HEK293 (cell line): ENCODE data around the gene NFIB.

ENCODE experiments used
- CTCF ChIA-PET: fragments of 350-600 bp; formaldehyde crosslinking; extraction: SDS; loops from one replicate; lab custom pipeline; 2021; ENCODE audit warnings: antibody characterized with exemption; lab: Yijun Ruan, JAX
- POLR2A ChIA-PET: fragments of 300-600 bp; formaldehyde crosslinking; extraction: SDS; loops from one replicate; lab custom pipeline; 2020; ENCODE audit warnings: antibody characterized with exemption, inconsistent platforms; lab: Yijun Ruan, JAX
- H3K27ac ChIP-seq: fragments of 200-500 bp; sonication (Bioruptor generic); 2 replicates; pipeline ENCODE4 v1.5.1; 2014; ENCODE audit warnings: low read depth, low read length, control low read depth, inconsistent platforms; ENCODE audit errors: extremely low read depth
- H3K36me3 ChIP-seq, 2 experiments: fragments of 200-500 bp in 1 of 2; sonication (Bioruptor generic) in 1 of 2; 1 replicate in 1 of 2; 2 replicates in 1 of 2; pipeline ENCODE4 v1.5.1; 2014 to 2017; ENCODE audit warnings: inconsistent platforms in 2 of 2, low read length in 2 of 2; ENCODE audit not compliant: control insufficient read depth in 2 of 2, insufficient read depth in 1 of 2
- H3K4me1 ChIP-seq: fragments of 200-500 bp; sonication (Bioruptor generic); 2 replicates; pipeline ENCODE4 v1.5.1; 2014; ENCODE audit warnings: mild to moderate bottlenecking, low read length, inconsistent platforms; ENCODE audit not compliant: control insufficient read depth, insufficient read depth
- H3K4me3 ChIP-seq: 2 replicates; pipeline ENCODE4 v1.5.1; 2011; ENCODE audit warnings: low read depth, mild to moderate bottlenecking, control low read depth, low read length, moderate library complexity
- H3K9me3 ChIP-seq: fragments of 200-500 bp; sonication (Bioruptor generic); 2 replicates; pipeline ENCODE4 v1.5.1; 2014; ENCODE audit warnings: low read depth, low read length, inconsistent platforms; ENCODE audit not compliant: control insufficient read depth, insufficient read depth
- PRDM1 ChIP-seq: fragments of 450-650 bp; formaldehyde crosslinking; IDR thresholded peaks from 2 replicates; pipeline ENCODE4; 2016; ENCODE audit warnings: missing biosample characterization, missing genetic modification characterization
- SP2 ChIP-seq: fragments of 450-650 bp; formaldehyde crosslinking; IDR thresholded peaks from 2 replicates; pipeline ENCODE4 v1.5.1; 2016; ENCODE audit warnings: missing biosample characterization, missing genetic modification characterization
- TRIM28 ChIP-seq: IDR thresholded peaks from 2 replicates; pipeline ENCODE4 v1.6.1; 2011; ENCODE audit warnings: low read length, control low read depth, borderline replicate concordance
- ZEB2 ChIP-seq: fragments of 450-650 bp; formaldehyde crosslinking; IDR thresholded peaks from 2 replicates; pipeline ENCODE4 v1.5.1; 2016; ENCODE audit warnings: missing biosample characterization, missing genetic modification characterization
- ZFP37 ChIP-seq: fragments of 450-650 bp; formaldehyde crosslinking; IDR thresholded peaks from 2 replicates; pipeline ENCODE4 v1.5.1; 2016; ENCODE audit warnings: missing biosample characterization, missing genetic modification characterization
- ZNF121 ChIP-seq: fragments of 450-650 bp; formaldehyde crosslinking; IDR thresholded peaks from 2 replicates; pipeline ENCODE4 v1.5.1; 2016; ENCODE audit warnings: missing biosample characterization, missing genetic modification characterization
- ZNF169 ChIP-seq: fragments of 450-650 bp; formaldehyde crosslinking; IDR thresholded peaks from 2 replicates; pipeline ENCODE4 v1.5.1; 2016; ENCODE audit warnings: missing biosample characterization, missing genetic modification characterization
- ZNF211 ChIP-seq: fragments of 450-650 bp; formaldehyde crosslinking; IDR thresholded peaks from 2 replicates; pipeline ENCODE4 v1.5.1; 2016; ENCODE audit warnings: low read depth, missing biosample characterization, missing genetic modification characterization
- ZNF221 ChIP-seq: fragments of 450-650 bp; formaldehyde crosslinking; IDR thresholded peaks from 2 replicates; pipeline ENCODE4 v1.5.1; 2017; ENCODE audit warnings: missing biosample characterization, missing genetic modification characterization, borderline replicate concordance
- ZNF23 ChIP-seq: fragments of 450-650 bp; formaldehyde crosslinking; IDR thresholded peaks from 2 replicates; pipeline ENCODE4 v1.5.1; 2016; ENCODE audit warnings: missing biosample characterization, missing genetic modification characterization, borderline replicate concordance
- ZNF366 ChIP-seq: fragments of 450-650 bp; formaldehyde crosslinking; conservative IDR thresholded peaks from 2 replicates; pipeline ENCODE4 v1.5.1; 2016; ENCODE audit warnings: missing biosample characterization, missing genetic modification characterization
- ZNF416 ChIP-seq: fragments of 450-650 bp; formaldehyde crosslinking; IDR thresholded peaks from 2 replicates; pipeline ENCODE4 v1.5.1; 2016; ENCODE audit warnings: missing biosample characterization, missing genetic modification characterization
- ZNF571 ChIP-seq: fragments of 450-650 bp; formaldehyde crosslinking; IDR thresholded peaks from 2 replicates; pipeline ENCODE4 v1.5.0; 2017; ENCODE audit warnings: missing biosample characterization, missing genetic modification characterization
- ZNF660 ChIP-seq: fragments of 450-650 bp; IDR thresholded peaks from 2 replicates; pipeline ENCODE4 v1.5.1; 2018; ENCODE audit warnings: missing biosample characterization, mild to moderate bottlenecking, missing genetic modification characterization
- ZNF664 ChIP-seq: fragments of 450-650 bp; formaldehyde crosslinking; IDR thresholded peaks from 2 replicates; pipeline ENCODE4 v1.5.1; 2016; ENCODE audit warnings: missing biosample characterization, missing genetic modification characterization
- ZNF785 ChIP-seq: fragments of 450-650 bp; formaldehyde crosslinking; IDR thresholded peaks from 2 replicates; pipeline ENCODE4 v1.5.1; 2016; ENCODE audit warnings: missing biosample characterization, missing genetic modification characterization
- ZNF843 ChIP-seq: fragments of 450-650 bp; formaldehyde crosslinking; IDR thresholded peaks from 2 replicates; pipeline ENCODE4 v1.5.1; 2016; ENCODE audit warnings: missing biosample characterization, missing genetic modification characterization
- ZSCAN23 ChIP-seq: fragments of 450-650 bp; formaldehyde crosslinking; IDR thresholded peaks from 2 replicates; pipeline ENCODE4 v1.5.1; 2016; ENCODE audit warnings: missing biosample characterization, missing genetic modification characterization
- TF ChIP-seq, protein P1 (sequence below): fragments of 450-650 bp; formaldehyde crosslinking; IDR thresholded peaks from 2 replicates; pipeline ENCODE4 v1.5.1; 2016; ENCODE audit warnings: missing biosample characterization, missing genetic modification characterization
- TF ChIP-seq, protein P2 (sequence below): fragments of 450-650 bp; formaldehyde crosslinking; IDR thresholded peaks from 2 replicates; pipeline ENCODE4 v1.5.1; 2017; ENCODE audit warnings: missing biosample characterization, mild to moderate bottlenecking, missing genetic modification characterization, moderate library complexity
- TF ChIP-seq, protein P3 (sequence below): fragments of 450-650 bp; formaldehyde crosslinking; IDR thresholded peaks from 2 replicates; pipeline ENCODE4 v1.5.1; 2017; ENCODE audit warnings: missing biosample characterization, missing genetic modification characterization

Gene NFIB

DNA sequence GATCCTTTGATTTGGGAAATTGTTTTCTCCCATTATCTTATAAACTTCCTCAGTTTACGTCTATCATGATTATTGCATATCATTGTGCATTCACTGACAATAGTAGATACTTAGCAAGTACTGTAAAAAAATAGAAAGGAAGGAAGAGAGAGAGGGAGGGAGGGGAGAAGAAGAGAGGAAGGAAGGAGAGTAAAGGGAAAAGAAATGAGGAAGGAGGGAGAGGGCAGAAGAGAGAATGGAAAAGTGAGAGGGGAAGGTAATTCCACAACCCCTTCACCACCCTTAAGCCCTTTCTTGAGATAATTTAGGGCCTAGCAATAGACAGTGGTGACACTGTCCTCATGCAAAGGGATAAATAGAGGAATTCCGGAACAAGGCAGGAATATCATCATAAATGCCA lies 64.4 kb downstream of the NFIB start:
- no peak overlapping the region for H3K27ac ChIP-seq
- POLR2A ChIA-PET: no interaction called here
- H3K9me3 ChIP-seq: no peaks in the 10 kb centered on the region
- no peaks in the 10 kb centered on the region for H3K36me3 ChIP-seq
- CTCF ChIA-PET: no interaction called here
- H3K4me1 ChIP-seq: peaks cover 20% of the 10 kb centered on the region
- peak; percentile 46; the same call in 1 of the 2 replicates for TF ChIP-seq ZNF366 (tag by site-specific recombination)
- TF ChIP-seq ZNF169 (tag by site-specific recombination): no peak
- TF ChIP-seq ZNF660 (tag by site-specific recombination): no peak
- no peak for TF ChIP-seq ZNF221 (tag by site-specific recombination)
- no peak for TF ChIP-seq ZNF23 (tag by site-specific recombination)
- peak; percentile 92 for TF ChIP-seq PRDM1
- no peak for TF ChIP-seq ZEB2
- TF ChIP-seq, all 188 proteins: peak for 2
- no peak overlapping the region for H3K4me3 ChIP-seq

DNA sequence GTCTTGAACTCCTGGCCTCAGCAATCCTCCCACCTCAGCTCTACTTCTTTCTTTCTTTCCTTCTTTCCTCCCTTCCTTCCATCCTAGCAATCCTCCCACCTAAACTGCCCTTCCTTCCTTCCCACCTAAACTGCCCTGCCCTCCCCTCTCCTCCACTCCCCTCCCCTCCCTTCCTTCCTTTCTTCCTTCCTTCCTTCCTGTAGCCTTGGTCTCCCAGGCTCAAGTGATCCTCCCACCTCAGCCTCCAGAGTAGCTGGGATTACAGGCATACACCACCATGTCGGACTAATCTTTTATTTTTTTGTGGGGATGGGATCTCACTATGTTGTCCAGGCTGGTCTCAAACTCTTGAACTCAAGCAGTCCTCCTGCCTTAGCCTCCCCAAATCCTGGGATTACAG lies 65.8 kb downstream of the NFIB start:
- Histone ChIP-seq H3K4me3 (no peak overlapping the region), H3K4me1 (peaks cover 23% of the 10 kb centered on the region)
- CTCF ChIA-PET: interaction anchor here (1.0 to 1.5 kb wide), 2 partner anchors 10 to 106 kb away, joined by 3 to 4 read pairs; no protein-coding TSS in a partner anchor
- peak; percentile 81 for TF ChIP-seq ZNF121 (tag by site-specific recombination)
- TF ChIP-seq ZNF366 (tag by site-specific recombination): peak; percentile 63
- no peak for TF ChIP-seq ZNF571 (tag by site-specific recombination)
- TF ChIP-seq, all 188 proteins: peak for 2
- Histone ChIP-seq H3K9me3 (no peaks in the 10 kb centered on the region), H3K27ac (no peak overlapping the region), H3K36me3 (no peaks in the 10 kb centered on the region)
- POLR2A ChIA-PET: interaction anchor here (0.7 kb wide), 2 partner anchors 30 to 46 kb away, joined by 4 to 5 read pairs; no protein-coding TSS in a partner anchor

DNA sequence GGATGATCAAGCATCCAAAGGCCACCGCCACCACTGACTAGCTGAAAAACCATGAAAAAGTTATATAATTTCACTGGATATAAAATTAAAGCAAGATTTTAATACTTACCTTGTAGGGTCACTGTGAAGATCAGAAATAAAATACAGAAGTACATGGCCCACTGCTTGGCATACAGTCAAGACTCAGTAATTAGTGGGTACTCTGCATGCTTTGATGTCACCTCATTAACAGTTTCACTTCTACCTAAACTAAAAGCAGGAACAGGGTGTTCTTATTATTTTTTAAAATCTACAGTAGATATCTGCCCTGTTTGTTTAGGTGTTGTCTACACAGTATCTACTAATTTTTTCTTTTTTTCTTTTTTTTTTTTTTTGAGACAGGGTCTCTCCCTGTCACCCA lies 66.4 kb downstream of the NFIB start:
- Histone ChIP-seq H3K27ac (no peak overlapping the region), H3K36me3 (no peaks in the 10 kb centered on the region), H3K4me1 (peaks cover 29% of the 10 kb centered on the region), H3K9me3 (no peaks in the 10 kb centered on the region), H3K4me3 (no peak overlapping the region)
- POLR2A ChIA-PET: interaction anchor here (0.7 kb wide), 1 partner anchor 45 kb away, joined by 4 read pairs; no protein-coding TSS in a partner anchor
- TF ChIP-seq ZNF664 (tag by site-specific recombination) (peak; percentile 61; the same call in 1 of the 2 replicates), ZFP37 (tag by site-specific recombination) (no peak), ZSCAN23 (no peak)
- CTCF ChIA-PET: interaction anchor here (1.5 kb wide), 1 partner anchor 107 kb away, joined by 4 read pairs; no protein-coding TSS in a partner anchor

DNA sequence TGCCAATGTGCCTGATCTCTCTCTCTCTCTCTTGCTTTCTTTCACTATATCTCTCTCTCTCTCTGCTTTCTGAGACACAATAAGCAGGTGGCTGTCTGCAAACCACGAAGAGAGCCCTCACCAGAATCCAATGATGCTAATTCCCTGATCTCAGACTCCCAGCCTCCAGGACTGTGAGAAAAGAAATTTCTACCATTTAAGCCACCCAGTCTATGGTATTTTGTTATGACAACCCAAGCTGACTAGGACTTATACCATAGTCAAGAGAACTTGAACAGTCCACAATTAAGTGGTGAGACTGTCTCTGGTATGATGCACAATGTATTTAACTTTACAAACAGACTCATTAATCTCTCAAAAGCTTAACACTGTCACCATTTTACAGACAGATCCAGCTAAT lies 67.0 kb downstream of the NFIB start:
- H3K9me3 ChIP-seq: no peaks in the 10 kb centered on the region
- ChIA-PET POLR2A (no interaction called here), CTCF (no interaction called here)
- H3K36me3 ChIP-seq: no peaks in the 10 kb centered on the region
- TF ChIP-seq ZNF416 (tag by site-specific recombination) (no peak), TRIM28 (0 out of 2 replicates have a peak, but pooled peaks have one; percentile 30)
- H3K4me1 ChIP-seq: peaks cover 32% of the 10 kb centered on the region
- no peak overlapping the region for H3K27ac ChIP-seq
- H3K4me3 ChIP-seq: no peak overlapping the region

DNA sequence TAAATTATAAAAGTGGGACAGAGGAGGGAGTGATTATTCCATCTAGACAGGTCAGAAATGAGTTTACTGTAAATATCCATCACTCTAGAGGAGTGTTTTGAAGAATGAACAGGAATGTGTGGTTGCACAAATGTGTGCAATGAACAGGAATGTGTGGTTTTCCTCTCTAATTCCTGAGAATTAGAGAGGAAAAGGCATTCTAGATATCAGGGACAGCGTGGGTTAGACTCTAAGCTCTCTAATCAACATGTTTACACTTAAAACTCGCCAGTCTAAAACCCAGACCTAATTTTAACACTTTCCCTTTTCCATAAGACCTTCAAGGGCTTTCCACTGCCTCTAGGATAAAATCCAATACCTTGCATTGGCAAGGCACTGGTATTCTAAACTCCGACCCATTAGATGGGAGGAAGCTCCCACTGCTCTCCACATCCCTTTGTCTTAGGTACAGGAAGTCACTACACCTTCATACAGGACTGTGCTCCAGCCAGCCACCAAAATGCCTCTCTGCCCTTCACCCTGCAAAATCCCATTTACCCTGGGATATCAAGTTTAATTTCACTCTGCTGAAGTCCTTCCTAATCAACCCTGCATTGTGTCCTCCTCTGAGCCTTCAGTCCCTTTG lies 67.9 kb downstream of the NFIB start:
- H3K9me3 ChIP-seq: no peaks in the 10 kb centered on the region
- peaks cover 28% of the 10 kb centered on the region for H3K4me1 ChIP-seq
- no peak overlapping the region for H3K4me3 ChIP-seq
- POLR2A ChIA-PET: no interaction called here
- H3K36me3 ChIP-seq: no peaks in the 10 kb centered on the region
- no peak overlapping the region for H3K27ac ChIP-seq
- CTCF ChIA-PET: interaction anchor here (1.6 kb wide), 1 partner anchor 108 kb away, joined by 5 read pairs; no protein-coding TSS in a partner anchor
- no peak for TF ChIP-seq ZNF660 (tag by site-specific recombination)
- TF ChIP-seq, protein P1, sequence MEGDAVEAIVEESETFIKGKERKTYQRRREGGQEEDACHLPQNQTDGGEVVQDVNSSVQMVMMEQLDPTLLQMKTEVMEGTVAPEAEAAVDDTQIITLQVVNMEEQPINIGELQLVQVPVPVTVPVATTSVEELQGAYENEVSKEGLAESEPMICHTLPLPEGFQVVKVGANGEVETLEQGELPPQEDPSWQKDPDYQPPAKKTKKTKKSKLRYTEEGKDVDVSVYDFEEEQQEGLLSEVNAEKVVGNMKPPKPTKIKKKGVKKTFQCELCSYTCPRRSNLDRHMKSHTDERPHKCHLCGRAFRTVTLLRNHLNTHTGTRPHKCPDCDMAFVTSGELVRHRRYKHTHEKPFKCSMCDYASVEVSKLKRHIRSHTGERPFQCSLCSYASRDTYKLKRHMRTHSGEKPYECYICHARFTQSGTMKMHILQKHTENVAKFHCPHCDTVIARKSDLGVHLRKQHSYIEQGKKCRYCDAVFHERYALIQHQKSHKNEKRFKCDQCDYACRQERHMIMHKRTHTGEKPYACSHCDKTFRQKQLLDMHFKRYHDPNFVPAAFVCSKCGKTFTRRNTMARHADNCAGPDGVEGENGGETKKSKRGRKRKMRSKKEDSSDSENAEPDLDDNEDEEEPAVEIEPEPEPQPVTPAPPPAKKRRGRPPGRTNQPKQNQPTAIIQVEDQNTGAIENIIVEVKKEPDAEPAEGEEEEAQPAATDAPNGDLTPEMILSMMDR (tag by site-specific recombination): no peak
- TF ChIP-seq, protein P2, sequence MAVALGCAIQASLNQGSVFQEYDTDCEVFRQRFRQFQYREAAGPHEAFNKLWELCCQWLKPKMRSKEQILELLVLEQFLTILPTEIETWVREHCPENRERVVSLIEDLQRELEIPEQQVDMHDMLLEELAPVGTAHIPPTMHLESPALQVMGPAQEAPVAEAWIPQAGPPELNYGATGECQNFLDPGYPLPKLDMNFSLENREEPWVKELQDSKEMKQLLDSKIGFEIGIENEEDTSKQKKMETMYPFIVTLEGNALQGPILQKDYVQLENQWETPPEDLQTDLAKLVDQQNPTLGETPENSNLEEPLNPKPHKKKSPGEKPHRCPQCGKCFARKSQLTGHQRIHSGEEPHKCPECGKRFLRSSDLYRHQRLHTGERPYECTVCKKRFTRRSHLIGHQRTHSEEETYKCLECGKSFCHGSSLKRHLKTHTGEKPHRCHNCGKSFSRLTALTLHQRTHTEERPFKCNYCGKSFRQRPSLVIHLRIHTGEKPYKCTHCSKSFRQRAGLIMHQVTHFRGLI: no peak
- no peak for TF ChIP-seq ZNF843 (tag by site-specific recombination)
- TF ChIP-seq, protein P3, sequence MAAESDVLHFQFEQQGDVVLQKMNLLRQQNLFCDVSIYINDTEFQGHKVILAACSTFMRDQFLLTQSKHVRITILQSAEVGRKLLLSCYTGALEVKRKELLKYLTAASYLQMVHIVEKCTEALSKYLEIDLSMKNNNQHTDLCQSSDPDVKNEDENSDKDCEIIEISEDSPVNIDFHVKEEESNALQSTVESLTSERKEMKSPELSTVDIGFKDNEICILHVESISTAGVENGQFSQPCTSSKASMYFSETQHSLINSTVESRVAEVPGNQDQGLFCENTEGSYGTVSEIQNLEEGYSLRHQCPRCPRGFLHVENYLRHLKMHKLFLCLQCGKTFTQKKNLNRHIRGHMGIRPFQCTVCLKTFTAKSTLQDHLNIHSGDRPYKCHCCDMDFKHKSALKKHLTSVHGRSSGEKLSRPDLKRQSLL (tag by site-specific recombination): no peak
- TF ChIP-seq SP2 (tag by site-specific recombination): no peak
- no peak for TF ChIP-seq ZNF211 (tag by site-specific recombination)
- TF ChIP-seq ZNF785: no peak
